GM10248 (cell line): ENCODE results near the gene MFSD6L.
A peak's percentile ranks its signal among the peaks of the same experiment; 100 is the strongest.

Experiments used
- CTCF ChIA-PET: fragments of 300-600 bp; sonication (Branson Sonifier 250); formaldehyde crosslinking; extraction: SDS; loops from one replicate; lab custom pipeline; 2021; ENCODE audit warnings: antibody characterized with exemption; lab: Yijun Ruan, JAX
- POLR2A ChIA-PET: fragments of 350-650 bp; sonication (Branson Sonifier 250); formaldehyde crosslinking; extraction: SDS; loops from one replicate; lab custom pipeline; 2020; ENCODE audit warnings: antibody characterized with exemption; lab: Yijun Ruan, JAX
- DNase-seq: peaks from one replicate; pipeline ENCODE4 v3.0.0; 2012; ENCODE audit errors: extremely low spot score
- CTCF ChIP-seq: IDR thresholded peaks from 2 replicates; pipeline ENCODE4 v1.5.1; 2012; ENCODE audit warnings: mild to moderate bottlenecking, low read depth; ENCODE audit errors: extremely low read depth, missing control alignments, control extremely low read depth

MFSD6L gene

DNA sequence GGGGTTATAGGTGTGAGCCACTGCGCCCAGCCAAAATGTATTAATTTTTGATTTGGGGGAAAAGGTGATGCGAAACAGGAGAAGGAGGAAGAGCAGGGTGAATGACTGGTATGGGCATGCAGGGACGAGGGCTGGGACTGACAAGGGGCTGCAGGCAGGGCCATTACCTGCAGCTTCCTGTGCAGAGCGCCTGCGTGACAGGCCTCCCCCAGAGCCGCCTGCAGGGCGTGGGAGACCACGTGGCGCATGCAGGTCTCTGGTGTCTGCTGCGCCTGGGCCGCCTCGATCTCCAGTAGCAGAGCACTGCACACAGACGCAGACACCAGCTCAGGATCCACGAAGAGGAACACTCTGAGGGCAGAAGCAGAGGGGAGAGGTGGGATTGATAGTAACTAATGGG is 35.9 kb upstream of the MFSD6L start:
- POLR2A ChIA-PET, result no interaction called here
- DNase-seq, result no peak
- CTCF ChIA-PET, result interaction anchor here (1.2 to 2.6 kb wide), 2 partner anchors 49 to 59 kb away, joined by 4 to 9 read pairs; no protein-coding TSS in a partner anchor
- TF ChIP-seq CTCF, result no peak

DNA sequence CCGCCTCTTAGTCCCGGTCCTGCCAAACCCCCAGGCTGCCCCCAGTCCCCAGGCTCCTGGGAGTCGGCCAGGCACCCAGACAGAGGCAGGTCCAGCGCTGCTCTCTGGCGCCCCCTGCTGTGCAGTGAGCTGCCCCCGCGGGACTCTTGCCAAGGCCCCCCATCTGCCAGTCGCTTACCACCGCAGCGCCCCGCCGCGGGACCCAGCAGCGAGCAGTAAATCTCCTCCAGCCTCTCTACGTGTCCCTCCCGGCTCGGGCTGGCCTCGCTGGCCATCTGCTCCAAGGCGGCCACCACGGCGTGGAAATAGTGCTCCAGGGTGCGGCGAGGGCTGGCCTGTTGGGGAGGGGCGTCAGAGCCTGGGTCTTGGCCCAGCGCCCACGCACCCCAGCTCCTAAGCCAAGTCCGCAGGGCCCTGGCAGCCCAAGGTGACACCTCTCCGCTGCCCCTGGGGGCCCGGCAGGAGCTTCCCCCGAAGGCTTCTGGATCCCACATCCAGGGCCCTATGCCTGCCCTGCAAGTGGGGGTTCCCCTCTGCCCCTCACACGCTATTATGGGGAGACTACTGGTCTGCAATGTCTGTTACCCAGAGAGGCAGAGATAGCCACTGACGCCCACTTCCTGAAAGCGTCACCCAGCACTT is 33.7 kb upstream of the MFSD6L start:
- peak; percentile 37 for TF ChIP-seq CTCF
- POLR2A ChIA-PET, result no interaction called here
- DNase-seq, result no peak
- CTCF ChIA-PET, result interaction anchor here (0.9 to 2.2 kb wide), 13 partner anchors 8 to 163 kb away, joined by 3 to 13 read pairs (median 5); partner anchors contain the start of genes MFSD6L and PIK3R6

GRCh38 chr17:8831234-8831849 is 32.2 kb upstream of the MFSD6L start:
- ChIA-PET CTCF (interaction anchor here (1.5 to 2.2 kb wide), 3 partner anchors 10 to 19 kb away, joined by 3 to 13 read pairs (median 10); no protein-coding TSS in a partner anchor), POLR2A (no interaction called here)
- TF ChIP-seq CTCF, result no peak
- DNase-seq, result no peak

- POLR2A ChIA-PET, result interaction anchor here (0.8 to 1.0 kb wide), 2 partner anchors 23 to 64 kb away, joined by 3 read pairs; no protein-coding TSS in a partner anchor
- CTCF ChIA-PET, result interaction anchor here (0.9 to 1.6 kb wide), 4 partner anchors 9 to 168 kb away, joined by 3 to 4 read pairs (median 3); no protein-coding TSS in a partner anchor
These were observed 31.0 kb upstream of the MFSD6L start for GRCh38 chr17:8830141-8830540.

GRCh38 chr17:8829036-8829941 is 30.1 kb upstream of the MFSD6L start:
- TF ChIP-seq CTCF, result no peak
- no peak for DNase-seq
- ChIA-PET POLR2A (interaction anchor here (0.8 to 1.0 kb wide), 2 partner anchors 22 to 65 kb away, joined by 3 read pairs; no protein-coding TSS in a partner anchor), CTCF (interaction anchor here (0.9 to 1.6 kb wide), 4 partner anchors 8 to 169 kb away, joined by 3 to 4 read pairs (median 3); no protein-coding TSS in a partner anchor)

More at GRCh38 chr17:8830141-8830540, 31.0 kb upstream of the MFSD6L start:
- TF ChIP-seq CTCF, result no peak
- no peak for DNase-seq

GRCh38 chr17:8828517-8828875 is 29.3 kb upstream of the MFSD6L start:
- ChIA-PET POLR2A (no interaction called here), CTCF (no interaction called here)
- no peak for TF ChIP-seq CTCF
- DNase-seq, result no peak
